Activated CD4-positive, alpha-beta T cell treated with anti-CD3 and anti-CD28 coated beads, Interleukin-2, amount 10 ng/mL, durations not matched to agents 7 days and 5 days (primary cell): Measurements from ENCODE around the gene XPNPEP3. TPM values are rescaled to one million over a fixed set of nuclear protein-coding genes. Genes with fewer than 3 reads are reported as not detected.
"Not testable (repeated sequence)": the region's sequence is repeated elsewhere in the genome, so short reads cannot be mapped to it uniquely, and the experiment has no call there.

Experiments
- CTCF ChIA-PET: fragments of 350-600 bp; sonication (Branson Sonifier 250); formaldehyde crosslinking; loops from one replicate; lab custom pipeline; 2021; ENCODE audit warnings: antibody characterized with exemption; lab: Charles Lee
- POLR2A ChIA-PET: fragments of 350-600 bp; sonication (Branson Sonifier 250); formaldehyde crosslinking; loops from one replicate; lab custom pipeline; 2021; ENCODE audit warnings: antibody characterized with exemption; lab: Charles Lee
- DNase-seq: peaks from one replicate; pipeline ENCODE4 v3.0.0-alpha.2; 2020
- H3K27ac Mint-ChIP-seq: one replicate; pipeline ENCODE4 v1.8.0; 2021; ENCODE audit warnings: mild to moderate bottlenecking, moderate library complexity, mixed read lengths
- H3K27me3 Mint-ChIP-seq: one replicate; pipeline ENCODE4 v1.8.0; 2021; ENCODE audit warnings: mixed read lengths
- H3K36me3 Mint-ChIP-seq: one replicate; pipeline ENCODE4 v1.8.0; 2021; ENCODE audit warnings: low read depth, mixed read lengths
- H3K4me1 Mint-ChIP-seq: one replicate; pipeline ENCODE4 v1.8.0; 2021; ENCODE audit warnings: mixed read lengths
- H3K4me3 Mint-ChIP-seq: one replicate; pipeline ENCODE4 v1.8.0; 2021; ENCODE audit warnings: mild to moderate bottlenecking, moderate library complexity, mixed read lengths
- H3K9me3 Mint-ChIP-seq: one replicate; pipeline ENCODE4 v1.8.0; 2021; ENCODE audit warnings: mixed read lengths
- total RNA-seq, 2 experiments: library from RNA; stranded (reverse); gene quantifications; one replicate each; pipeline ENCODE4 v1.2.3, GENCODE V29; 2021

The XPNPEP3 gene
- total RNA-seq, 2 experiments from 2014 or later: 11.9 to 17.8 TPM

DNA sequence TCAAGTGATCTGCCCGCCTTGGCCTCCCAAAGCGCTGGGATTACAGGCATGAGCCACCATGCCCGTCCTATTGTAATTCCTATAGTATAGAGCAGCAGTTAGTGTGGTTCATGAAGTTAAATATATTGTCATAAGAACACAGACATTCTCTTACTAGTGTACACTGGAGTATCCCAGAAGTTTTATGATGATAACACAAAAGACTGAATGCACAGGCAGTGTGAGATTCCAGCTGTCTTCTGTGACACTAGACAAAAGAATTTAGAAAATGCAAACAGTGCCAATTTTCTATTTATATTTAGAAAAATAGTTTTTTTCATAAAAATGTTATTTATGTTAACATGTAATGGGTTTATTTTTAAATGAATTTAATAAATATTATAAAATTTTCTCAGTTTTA, 54.8 kb downstream of the XPNPEP3 start:
- no peak for DNase-seq
- Mint-ChIP-seq H3K9me3 (no peaks in the 10 kb centered on the region), H3K27ac (no peak overlapping the region), H3K4me3 (no peak overlapping the region), H3K4me1 (no peaks in the 10 kb centered on the region), H3K27me3 (no peaks in the 10 kb centered on the region), H3K36me3 (peaks cover 6% of the 10 kb centered on the region)
- POLR2A ChIA-PET: no interaction called here
- CTCF ChIA-PET: interaction anchor here (1.0 kb wide), 1 partner anchor 13 kb away, joined by 3 read pairs; no protein-coding TSS in a partner anchor

DNA sequence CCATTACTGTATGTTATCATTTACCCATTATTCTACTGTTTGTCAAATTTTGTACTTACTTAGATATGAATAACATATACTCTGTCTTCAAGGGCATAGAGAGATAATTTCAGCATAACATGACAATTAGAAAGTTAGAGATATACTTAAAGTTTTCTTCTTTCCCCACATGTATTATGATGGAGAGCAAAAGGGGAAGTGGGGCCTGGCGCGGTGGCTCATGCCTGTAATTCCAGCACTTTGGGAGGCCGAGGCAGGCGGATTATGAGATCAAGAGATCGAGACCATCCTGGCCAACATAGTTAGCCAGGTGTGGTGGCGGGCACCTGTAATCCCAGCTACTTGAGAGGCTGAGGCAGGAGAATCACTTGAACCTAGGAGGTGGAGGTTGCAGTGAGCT, 56.0 kb downstream of the XPNPEP3 start:
- POLR2A ChIA-PET, H3K9me3 Mint-ChIP-seq, H3K27me3 Mint-ChIP-seq, H3K27ac Mint-ChIP-seq, DNase-seq, H3K4me1 Mint-ChIP-seq, H3K36me3 Mint-ChIP-seq, H3K4me3 Mint-ChIP-seq: not testable (repeated sequence)
- CTCF ChIA-PET: interaction anchor here (0.8 to 3.1 kb wide), 3 partner anchors 10 to 397 kb away, joined by 3 to 19 read pairs (median 9); no protein-coding TSS in a partner anchor

DNA sequence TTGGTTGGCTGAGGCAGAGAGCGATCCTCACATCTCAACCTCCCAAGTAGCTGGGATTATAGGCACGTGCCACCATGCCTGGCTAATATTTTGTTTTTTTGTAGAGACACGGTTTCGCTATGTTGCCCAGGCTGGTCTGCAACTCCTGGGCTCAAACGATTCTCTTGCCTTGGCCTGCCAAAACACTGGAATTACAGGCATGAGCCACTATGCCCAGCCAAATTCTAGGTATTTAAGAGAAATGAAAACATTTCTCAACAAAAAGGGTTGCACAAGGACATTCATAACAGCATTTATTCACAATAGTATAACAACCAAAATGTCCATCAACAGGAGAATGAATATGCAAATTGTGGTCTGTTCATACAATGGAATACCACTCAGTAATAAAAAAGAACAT, 62.5 kb downstream of the XPNPEP3 start:
- CTCF ChIA-PET: interaction anchor here (0.9 kb wide), 1 partner anchor 318 kb away, joined by 3 read pairs; no protein-coding TSS in a partner anchor
- Mint-ChIP-seq H3K9me3 (no peaks in the 10 kb centered on the region), H3K27me3 (no peaks in the 10 kb centered on the region), H3K36me3 (peaks cover 11% of the 10 kb centered on the region), H3K4me3 (no peak overlapping the region), H3K4me1 (peaks cover 4% of the 10 kb centered on the region), H3K27ac (no peak overlapping the region)
- POLR2A ChIA-PET: no interaction called here
- DNase-seq: no peak

DNA sequence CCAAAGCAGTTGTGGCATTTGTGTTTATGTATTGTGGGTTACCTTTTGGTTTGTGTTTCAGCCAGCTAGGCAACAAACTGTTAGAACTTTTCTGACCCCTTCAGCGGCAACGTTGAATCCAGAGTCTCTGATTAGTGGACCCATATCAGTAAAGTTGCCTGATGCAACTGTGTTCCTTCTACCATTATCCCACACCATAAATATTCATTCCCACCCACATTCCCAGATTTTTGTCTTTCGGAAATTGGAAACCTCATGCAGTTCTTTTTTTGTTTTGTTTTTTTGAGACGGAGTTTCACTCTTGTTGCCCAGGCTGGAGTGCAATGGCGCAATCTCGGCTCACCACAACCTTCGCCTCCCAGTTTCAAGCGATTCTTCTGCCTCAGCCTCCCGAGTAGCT, 63.6 kb downstream of the XPNPEP3 start:
- peaks cover 11% of the 10 kb centered on the region for H3K36me3 Mint-ChIP-seq
- ChIA-PET POLR2A (interaction anchor here (0.6 kb wide), 1 partner anchor 292 kb away, joined by 3 read pairs; no protein-coding TSS in a partner anchor), CTCF (interaction anchor here (1.7 kb wide), 1 partner anchor 315 kb away, joined by 3 read pairs; no protein-coding TSS in a partner anchor)
- H3K4me3 Mint-ChIP-seq: no peak overlapping the region
- DNase-seq: no peak
- H3K27me3 Mint-ChIP-seq: no peaks in the 10 kb centered on the region
- peaks cover 4% of the 10 kb centered on the region for H3K4me1 Mint-ChIP-seq
- H3K27ac Mint-ChIP-seq: no peak overlapping the region
- H3K9me3 Mint-ChIP-seq: no peaks in the 10 kb centered on the region

DNA sequence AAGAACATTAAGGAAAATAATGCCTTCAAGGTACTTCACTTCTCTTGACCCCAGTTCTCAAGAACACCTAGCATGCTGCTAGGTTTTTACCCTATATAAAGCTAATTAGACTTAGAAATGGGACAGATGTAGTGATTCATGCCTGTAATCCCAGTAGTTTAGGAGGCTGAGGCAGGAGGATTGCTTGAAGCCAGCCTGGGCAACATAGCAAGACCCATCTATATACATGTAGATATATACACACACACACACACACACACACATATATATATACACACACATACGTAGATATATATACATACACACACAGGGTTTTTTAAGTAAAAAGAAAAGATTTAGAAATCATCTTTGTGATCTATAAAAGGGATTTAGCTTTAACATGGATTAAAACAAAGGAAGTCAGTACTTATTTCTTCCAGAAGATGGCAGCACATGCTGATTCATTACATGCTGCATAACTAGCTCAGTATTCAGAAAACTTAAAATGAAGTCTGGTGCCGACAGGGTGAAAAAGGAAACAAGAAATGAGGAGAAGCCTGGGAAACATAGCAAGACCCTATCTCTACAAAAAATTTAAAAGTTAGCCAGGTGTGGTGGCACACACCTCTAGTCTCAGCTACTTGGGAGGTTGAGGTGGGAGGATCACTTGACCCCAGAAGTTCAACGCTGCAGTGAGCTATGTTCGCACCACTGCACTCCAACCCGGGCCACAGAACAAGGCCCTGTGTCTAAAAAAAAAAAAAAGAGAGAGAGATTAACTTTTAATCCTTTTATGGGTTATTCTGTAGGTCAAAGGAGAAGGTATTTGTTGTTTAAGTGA, 65.7 kb downstream of the XPNPEP3 start:
- ChIA-PET CTCF (interaction anchor here (0.5 to 2.6 kb wide), 30 partner anchors 9 to 351 kb away, joined by 3 to 38 read pairs (median 4); partner anchors contain the start of genes CHADL, EP300 and RBX1), POLR2A (interaction anchor here (0.6 to 1.1 kb wide), 2 partner anchors 161 to 315 kb away, joined by 3 to 7 read pairs; no protein-coding TSS in a partner anchor)
- Mint-ChIP-seq H3K4me1 (peaks cover 4% of the 10 kb centered on the region), H3K36me3 (peaks cover 9% of the 10 kb centered on the region), H3K4me3 (no peak overlapping the region), H3K9me3 (no peaks in the 10 kb centered on the region), H3K27me3 (no peaks in the 10 kb centered on the region), H3K27ac (peak overlapping the region; percentile 22)
- peak; percentile 62 for DNase-seq

DNA sequence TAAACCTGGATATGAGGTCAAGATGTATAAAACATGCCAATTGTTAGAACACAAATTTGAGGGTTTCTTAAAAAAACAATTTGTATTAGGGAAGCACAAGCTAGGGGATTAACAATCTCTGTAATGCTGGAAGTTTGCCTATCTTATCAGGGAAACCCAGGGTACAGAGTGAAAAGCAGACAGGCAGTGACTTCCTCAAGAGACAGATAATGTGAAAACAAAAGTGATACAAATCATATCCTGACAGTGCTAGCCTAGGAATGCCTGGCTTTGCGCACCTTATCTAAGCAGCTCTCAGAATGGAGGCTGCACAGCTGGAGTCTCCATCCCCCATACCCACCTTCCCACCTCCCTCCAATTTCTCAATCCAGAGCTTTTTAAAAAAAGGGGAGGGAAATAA, 71.7 kb downstream of the XPNPEP3 start:
- Mint-ChIP-seq H3K9me3 (no peaks in the 10 kb centered on the region), H3K4me3 (no peak overlapping the region), H3K27me3 (no peaks in the 10 kb centered on the region), H3K4me1 (no peaks in the 10 kb centered on the region), H3K27ac (no peak overlapping the region), H3K36me3 (peaks cover 6% of the 10 kb centered on the region)
- CTCF ChIA-PET: interaction anchor here (0.6 to 3.1 kb wide), 3 partner anchors 27 to 308 kb away, joined by 3 to 14 read pairs (median 3); no protein-coding TSS in a partner anchor
- DNase-seq: no peak
- POLR2A ChIA-PET: no interaction called here

DNA sequence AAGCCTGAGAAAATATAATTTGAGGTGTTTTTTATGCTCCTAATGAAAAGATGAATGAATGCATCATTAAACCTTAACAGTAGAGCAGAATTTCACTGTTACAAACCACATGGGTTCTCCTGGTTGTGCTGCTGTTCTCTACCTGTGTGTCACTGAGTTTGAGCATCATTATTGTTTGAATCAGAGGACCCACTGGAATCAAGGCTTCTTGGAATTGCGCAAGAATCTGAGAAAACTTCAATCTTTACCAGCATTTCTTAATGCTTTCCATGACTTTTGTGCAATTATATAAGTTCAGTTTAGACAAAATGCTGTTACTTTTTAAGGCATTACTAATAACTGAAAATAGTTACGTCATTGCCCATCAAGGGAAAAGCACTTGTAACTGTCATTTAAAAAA, 75.4 kb downstream of the XPNPEP3 start:
- ChIA-PET CTCF (interaction anchor here (0.7 to 1.6 kb wide), 2 partner anchors 10 to 126 kb away, joined by 3 to 7 read pairs; no protein-coding TSS in a partner anchor), POLR2A (interaction anchor here (0.6 to 1.0 kb wide), 2 partner anchors 19 to 449 kb away, joined by 3 read pairs; partner anchors contain the start of gene RBX1)
- Mint-ChIP-seq H3K27me3 (no peaks in the 10 kb centered on the region), H3K9me3 (no peaks in the 10 kb centered on the region), H3K4me1 (no peaks in the 10 kb centered on the region), H3K27ac (no peak overlapping the region), H3K36me3 (no peaks in the 10 kb centered on the region), H3K4me3 (no peak overlapping the region)
- DNase-seq: no peak

DNA sequence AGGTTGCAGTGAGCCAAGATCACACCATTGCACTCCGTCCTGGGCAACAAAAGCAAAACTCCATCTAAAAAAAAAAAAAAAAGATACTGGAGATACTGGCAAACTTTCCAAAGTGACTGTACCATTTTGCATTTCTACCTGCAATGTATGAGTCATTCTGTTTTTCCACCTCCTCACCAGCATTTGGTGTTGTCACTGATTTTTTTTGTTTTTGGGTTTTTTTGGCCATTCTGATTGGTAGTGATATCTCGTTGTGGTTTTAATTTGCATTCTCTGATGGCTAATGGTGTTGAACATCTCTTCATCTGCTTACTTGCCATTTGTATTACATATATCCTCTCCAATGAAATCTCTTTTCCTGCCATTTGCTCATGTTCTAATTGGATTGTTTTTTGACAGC, 82.3 kb downstream of the XPNPEP3 start:
- no peaks in the 10 kb centered on the region for H3K9me3 Mint-ChIP-seq
- POLR2A ChIA-PET: no interaction called here

DNA sequence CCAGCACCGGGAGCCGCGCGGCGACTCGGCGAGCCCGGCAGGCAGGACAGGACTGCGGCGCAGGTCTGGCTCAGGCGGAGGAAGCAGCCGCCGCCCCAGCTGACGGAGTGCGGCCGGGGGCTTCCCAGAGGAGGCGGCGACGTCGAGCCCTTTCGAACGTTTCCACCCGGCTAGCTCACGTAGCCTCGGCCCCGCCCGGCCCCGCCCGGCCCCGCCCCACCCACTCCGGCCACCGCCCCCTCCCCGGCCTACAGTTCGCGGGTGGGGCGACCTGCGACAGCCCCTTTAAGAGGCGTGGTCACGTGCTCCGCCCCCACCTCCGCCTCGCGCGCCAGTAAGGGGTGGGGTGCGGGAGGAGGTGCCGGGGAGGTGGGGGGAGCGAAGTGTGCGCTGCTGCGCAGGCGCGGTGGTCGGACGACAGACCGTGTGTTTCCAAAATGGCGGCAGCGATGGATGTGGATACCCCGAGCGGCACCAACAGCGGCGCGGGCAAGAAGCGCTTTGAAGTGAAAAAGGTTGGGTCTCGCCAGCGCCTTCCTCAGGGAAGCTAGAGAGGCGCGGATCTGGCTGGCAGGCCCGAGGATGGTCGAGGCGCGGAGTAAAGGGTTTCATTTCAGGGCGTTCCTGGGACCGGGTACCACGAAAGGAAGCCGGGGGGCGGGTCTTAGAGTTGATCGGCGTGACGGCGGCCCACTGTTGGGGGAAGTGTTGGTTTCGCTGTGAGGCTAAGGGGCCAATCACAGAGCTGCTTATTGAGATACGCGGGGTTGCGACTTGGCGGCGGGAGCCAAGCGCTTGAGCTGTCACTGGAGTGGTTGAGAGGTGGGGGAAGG, 94.2 kb downstream of the XPNPEP3 start, which contains the start of gene RBX1:
RBX1 (plus strand) TSS at position 417 of the 833 bp plus-strand sequence; CDS start at position 438, 21 bp downstream.
- Mint-ChIP-seq H3K4me3 (peak within 1 kb of the TSS; percentile 96), H3K4me1 (peaks cover 36% of the 10 kb centered on the region), H3K27me3 (no peaks in the 10 kb centered on the region), H3K36me3 (peaks cover 26% of the 10 kb centered on the region), H3K27ac (peak within 1 kb of the TSS; percentile 100), H3K9me3 (no peaks in the 10 kb centered on the region)
- ChIA-PET CTCF (interaction anchor here (0.5 to 1.9 kb wide), 8 partner anchors 9 to 497 kb away, joined by 3 to 4 read pairs (median 4); no protein-coding TSS in a partner anchor), POLR2A (interaction anchor here (0.5 to 1.6 kb wide), 5 partner anchors 15 to 142 kb away, joined by 3 to 9 read pairs (median 3); no protein-coding TSS in a partner anchor)
- DNase-seq: peak; percentile 99

More for the DNA sequence above, 82.3 kb downstream of the XPNPEP3 start:
- Mint-ChIP-seq H3K4me3 (no peak overlapping the region), H3K4me1 (no peaks in the 10 kb centered on the region), H3K36me3 (no peaks in the 10 kb centered on the region), H3K27me3 (no peaks in the 10 kb centered on the region), H3K27ac (no peak overlapping the region)
- CTCF ChIA-PET: interaction anchor here (1.0 kb wide), 1 partner anchor 12 kb away, joined by 4 read pairs; the partner anchor contains the start of gene RBX1
- no peak for DNase-seq

DNA sequence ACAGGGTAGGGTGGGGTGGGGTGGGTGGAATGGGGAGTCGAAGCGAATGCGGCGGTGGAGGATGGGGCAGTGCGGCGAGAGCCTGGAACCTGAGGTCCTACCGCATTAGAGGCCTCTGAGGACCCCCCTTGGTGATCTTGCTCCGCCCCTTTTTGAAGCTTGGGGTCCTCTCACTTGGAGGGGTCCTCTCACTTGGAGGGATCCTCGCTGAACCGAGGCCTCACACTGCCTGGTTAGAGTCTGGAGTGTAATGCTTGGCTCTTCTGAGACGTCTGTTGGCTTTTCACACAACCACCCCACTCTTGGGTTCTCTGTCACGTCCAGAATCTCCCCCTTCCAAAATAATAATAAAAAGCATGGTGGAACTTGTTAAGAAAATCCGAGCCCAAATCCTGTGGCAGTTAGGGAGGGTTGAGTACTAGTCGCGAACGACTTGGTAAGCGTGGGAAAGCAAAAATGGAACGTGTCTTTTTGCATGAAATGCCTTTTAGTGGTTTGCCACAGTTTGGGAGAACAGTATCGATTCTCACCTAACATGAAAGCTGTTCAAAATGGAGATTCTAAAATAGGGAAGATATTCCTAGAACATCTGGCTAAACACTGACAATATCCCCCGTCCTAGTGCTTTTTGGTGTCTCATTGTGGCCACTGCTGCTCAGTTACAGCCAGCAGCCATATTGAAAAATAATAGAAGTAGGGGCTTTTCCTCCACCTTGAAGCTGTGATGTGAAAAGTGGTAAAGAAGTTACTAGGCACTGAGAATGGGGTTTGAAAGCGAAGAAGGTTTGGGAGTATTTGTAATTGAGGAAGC, 95.1 kb downstream of the XPNPEP3 start:
- Mint-ChIP-seq H3K4me3 (peak overlapping the region; percentile 96), H3K27me3 (no peaks in the 10 kb centered on the region), H3K36me3 (peaks cover 26% of the 10 kb centered on the region), H3K27ac (peak overlapping the region; percentile 100), H3K4me1 (peaks cover 36% of the 10 kb centered on the region), H3K9me3 (no peaks in the 10 kb centered on the region)
- no peak for DNase-seq
- POLR2A ChIA-PET: interaction anchor here (0.5 to 1.6 kb wide), 7 partner anchors 70 to 675 kb away, joined by 3 to 9 read pairs (median 4); partner anchors contain the start of gene XRCC6
- CTCF ChIA-PET: interaction anchor here (0.6 to 1.9 kb wide), 7 partner anchors 8 to 286 kb away, joined by 3 to 4 read pairs (median 4); no protein-coding TSS in a partner anchor

DNA sequence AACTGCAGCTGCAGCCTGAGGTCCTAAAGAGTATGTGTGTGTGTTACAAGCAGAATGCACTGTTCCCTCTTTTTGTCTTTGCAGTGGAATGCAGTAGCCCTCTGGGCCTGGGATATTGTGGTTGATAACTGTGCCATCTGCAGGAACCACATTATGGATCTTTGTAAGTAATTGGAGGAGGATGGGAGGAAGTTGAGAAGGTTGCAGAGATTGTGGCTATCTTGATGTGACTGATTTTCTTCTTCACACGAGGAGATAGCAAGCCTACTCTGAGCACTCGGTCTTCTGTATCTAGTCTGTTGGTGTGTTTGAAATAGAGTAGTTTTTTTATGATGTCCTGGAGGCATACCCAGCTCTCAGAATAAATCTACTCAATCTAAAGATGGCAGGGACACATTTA, 96.5 kb downstream of the XPNPEP3 start:
- H3K27me3 Mint-ChIP-seq: no peaks in the 10 kb centered on the region

More for the DNA sequence above, 96.5 kb downstream of the XPNPEP3 start:
- Mint-ChIP-seq H3K4me1 (peaks cover 34% of the 10 kb centered on the region), H3K36me3 (peaks cover 30% of the 10 kb centered on the region), H3K9me3 (no peaks in the 10 kb centered on the region), H3K4me3 (peak overlapping the region; percentile 96), H3K27ac (peak overlapping the region; percentile 43)
- no peak for DNase-seq
- ChIA-PET POLR2A (interaction anchor here (0.7 kb wide), 1 partner anchor 333 kb away, joined by 5 read pairs; no protein-coding TSS in a partner anchor), CTCF (interaction anchor here (0.6 to 1.3 kb wide), 3 partner anchors 115 to 973 kb away, joined by 3 to 5 read pairs (median 3); partner anchors contain the start of gene TNFRSF13C)
